Pulmonary artery endothelial cell (primary cell): ENCODE data around the gene ATG5. TPM values are rescaled to one million over a fixed set of nuclear protein-coding genes. Genes with fewer than 3 reads are reported as not detected.

Source experiments
- DNase-seq: peaks from one replicate; pipeline ENCODE4 v3.0.0-alpha.2; 2011; ENCODE audit warnings: low read depth, low spot score
- total RNA-seq: library from RNA; depleted of rRNA; stranded (reverse); fragments of >200 nt; gene quantifications from 2 replicates; pipeline ENCODE4 v1.2.3, GENCODE V29; 2014

The ATG5 gene
- total RNA-seq, 1 donor from 2014 or later: 48.2 TPM

DNA sequence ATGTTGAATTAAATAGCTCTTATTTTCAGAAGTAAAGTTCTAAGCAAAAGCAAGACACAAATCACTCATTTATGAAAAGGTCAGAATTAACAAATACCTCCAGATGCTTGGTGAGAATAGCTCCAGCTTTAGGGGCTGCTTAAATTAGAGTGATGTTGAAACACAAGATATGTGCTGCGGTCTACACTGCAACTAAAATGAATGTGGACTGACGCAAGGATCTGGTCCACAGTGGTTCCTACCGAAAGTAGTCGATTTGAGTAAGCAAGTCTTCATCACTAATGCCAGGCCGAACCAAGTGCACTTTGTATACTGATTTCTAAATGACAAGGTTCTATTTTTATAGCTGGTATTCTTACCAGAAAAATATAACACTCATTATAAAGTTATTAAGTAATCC lies 143.1 kb downstream of the ATG5 start:
- no peak for DNase-seq

DNA sequence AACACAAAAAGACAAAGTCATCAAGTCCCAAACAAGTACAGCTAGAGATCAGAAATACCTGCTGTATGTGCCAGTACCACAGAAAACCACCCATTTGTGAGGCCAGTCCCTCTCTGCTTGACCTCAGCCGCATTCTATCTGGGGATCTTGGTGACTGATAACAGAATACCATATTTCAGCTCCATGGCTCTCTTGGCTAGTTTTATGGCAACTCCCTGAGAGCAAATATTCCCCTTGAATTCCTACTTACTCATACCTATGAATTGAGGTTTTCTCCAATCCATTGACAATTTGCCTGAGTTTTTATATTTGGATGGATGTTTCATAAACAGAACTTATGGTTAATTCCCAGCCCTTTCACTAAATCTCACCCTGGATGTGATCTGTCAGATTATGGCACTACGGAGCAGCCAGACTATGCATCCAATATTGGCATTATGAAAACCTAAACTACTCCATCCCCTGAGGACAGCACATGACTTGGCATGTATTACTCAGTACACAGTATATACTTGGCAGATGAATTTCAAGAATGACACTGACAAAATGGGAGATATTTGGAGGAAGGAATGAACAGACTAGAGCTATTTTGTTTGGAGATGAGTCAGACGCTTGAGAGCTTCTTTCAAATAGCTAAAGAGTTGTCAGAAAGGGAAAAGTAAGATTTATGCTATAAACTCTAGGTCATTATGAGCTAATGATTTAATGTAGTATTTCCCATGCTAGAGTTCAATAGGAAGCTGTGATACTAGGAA lies 143.7 kb downstream of the ATG5 start:
- no peak for DNase-seq

DNA sequence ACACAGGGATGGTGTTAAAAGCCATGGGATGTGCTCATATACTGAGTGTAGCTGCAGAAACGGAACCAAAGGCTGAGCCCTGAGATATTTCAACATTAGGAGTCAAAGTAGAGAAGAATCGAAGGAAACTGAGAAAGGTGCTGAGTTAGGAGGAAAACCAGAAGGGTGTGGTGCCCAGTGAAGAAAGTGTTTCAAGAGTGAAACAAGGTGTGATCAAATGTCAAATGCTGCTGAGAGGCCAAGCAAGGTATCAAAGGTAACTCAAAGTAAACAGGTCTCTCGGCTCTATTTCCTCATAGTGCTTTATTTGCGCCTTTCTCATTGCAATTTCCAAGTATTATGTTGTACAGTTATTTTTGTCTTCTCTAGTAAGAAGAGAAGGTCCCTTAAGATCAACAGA lies 145.4 kb downstream of the ATG5 start:
- no peak for DNase-seq

DNA sequence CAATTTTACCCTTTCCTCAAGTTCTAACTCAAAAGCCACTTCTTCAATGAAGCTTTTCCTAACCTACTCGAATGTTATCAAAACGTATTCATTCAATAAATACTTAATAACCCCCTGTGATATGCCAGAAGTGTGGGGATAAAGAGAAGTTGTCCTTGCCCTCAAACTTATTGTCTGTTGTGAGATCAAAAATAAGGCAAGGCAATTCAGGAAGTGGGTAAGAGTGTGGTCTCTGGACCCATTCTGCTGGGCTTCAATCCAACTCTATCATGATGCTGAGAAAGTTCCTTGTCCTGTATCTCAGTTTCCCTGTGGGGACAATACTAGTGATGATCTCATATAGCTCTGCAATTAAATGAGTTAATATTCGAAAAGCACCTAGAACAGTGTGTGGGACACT lies 146.7 kb downstream of the ATG5 start:
- DNase-seq: no peak

DNA sequence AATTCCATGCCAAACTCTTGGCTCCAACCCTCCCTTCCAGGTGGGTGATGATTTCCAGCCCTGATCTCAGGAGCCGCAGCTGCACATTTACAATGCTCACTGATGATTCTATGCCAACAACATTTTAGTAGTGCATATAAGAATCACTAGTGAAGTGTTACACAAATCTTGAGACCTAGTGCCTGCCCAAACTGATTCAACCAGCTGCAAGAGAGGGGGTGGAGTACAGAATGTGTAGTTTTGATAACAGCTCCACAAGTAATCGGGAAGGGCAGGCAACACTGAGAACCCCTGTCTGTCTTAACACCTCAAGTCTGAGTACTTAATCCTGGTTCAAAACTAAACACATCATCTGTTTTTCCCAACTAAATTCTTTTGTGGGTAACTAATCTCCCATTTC lies 147.8 kb downstream of the ATG5 start:
- DNase-seq: no peak

DNA sequence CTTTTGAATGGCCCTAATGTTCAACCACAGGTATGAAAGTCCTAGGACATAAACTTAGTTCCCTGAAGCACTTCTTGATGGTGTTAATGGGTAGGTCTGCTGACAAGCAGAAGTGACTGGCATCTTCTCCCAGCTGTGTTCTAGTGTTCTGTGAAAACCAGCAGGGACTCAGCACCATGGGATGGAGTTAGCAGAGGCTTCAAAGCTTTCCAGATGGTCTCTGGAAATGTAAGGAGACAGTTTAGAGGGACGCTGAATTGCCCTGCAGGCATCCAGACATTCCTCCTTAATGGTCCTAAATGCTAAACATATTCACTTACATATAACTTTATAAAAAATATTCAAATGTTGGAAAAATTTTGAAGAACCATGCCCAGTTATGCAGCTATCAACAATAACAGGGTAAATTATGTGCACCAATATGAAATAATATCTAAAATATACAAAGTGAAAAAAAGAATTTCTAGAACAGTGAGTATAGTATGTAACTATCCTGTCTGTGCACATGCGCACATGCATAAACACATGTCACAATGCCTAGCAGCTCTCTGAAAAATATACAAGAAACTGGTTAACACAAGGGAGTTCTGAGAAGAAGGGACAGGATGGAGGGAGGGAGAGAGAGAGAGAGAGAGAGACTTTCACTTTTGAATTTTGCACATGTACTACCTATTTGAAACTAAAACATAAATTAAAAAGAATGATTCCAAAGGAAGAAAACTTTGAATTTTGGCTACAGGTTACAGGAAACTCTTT lies 152.3 kb downstream of the ATG5 start:
- no peak for DNase-seq

DNA sequence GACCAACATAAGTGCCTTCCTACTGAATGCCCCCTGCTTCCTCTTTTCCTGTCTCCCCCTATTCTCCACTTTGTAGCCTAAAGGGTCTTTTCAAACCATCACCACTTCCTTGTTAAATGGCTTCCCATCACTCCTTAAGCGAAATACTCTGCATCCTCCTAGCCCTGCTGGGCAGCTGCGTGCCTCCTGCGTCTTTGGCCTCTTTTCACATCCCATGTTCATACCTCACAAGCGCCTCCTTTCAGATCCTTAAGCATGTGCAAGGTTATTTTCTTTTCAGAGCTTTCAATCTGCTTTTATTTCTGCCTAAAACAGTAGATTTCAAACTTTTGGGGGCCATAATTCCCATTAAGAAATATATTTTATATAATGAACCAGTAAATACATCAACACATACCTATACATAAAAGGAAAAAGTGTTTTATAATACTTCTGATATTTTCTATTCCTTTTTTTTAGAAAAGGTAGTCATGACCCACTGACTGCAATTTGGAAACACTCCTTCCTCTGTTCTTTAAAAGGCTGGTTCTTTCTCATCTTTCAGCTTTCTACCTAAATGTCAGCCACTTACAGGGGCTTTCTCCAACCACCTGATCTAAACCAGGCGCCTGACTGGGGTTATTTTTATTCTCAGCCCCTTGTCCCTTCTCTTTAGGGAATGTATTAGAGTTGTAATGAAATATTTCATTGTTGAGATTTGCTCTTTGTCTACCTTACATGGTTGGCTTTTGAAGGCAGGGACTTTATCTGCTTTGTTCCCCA lies 155.3 kb downstream of the ATG5 start:
- no peak for DNase-seq

DNA sequence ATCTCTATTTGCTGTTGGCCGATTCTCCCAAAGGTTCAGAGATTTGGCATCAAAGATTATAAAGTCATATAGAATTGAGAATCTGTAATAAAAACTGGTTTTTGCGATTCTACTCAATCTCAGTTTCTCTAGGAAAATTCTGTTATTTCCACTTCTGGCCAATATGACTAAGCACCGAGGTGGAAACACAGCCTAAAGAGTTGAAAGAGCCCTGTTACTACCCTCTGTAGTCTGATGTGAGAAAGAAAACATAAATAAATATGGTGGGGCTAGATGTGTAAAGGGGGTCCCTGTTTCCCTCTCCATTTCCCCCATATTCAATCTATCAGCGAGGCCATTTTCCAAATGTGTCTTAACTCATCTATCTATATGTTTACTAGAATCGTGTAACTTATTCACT lies 156.0 kb downstream of the ATG5 start:
- no peak for DNase-seq

DNA sequence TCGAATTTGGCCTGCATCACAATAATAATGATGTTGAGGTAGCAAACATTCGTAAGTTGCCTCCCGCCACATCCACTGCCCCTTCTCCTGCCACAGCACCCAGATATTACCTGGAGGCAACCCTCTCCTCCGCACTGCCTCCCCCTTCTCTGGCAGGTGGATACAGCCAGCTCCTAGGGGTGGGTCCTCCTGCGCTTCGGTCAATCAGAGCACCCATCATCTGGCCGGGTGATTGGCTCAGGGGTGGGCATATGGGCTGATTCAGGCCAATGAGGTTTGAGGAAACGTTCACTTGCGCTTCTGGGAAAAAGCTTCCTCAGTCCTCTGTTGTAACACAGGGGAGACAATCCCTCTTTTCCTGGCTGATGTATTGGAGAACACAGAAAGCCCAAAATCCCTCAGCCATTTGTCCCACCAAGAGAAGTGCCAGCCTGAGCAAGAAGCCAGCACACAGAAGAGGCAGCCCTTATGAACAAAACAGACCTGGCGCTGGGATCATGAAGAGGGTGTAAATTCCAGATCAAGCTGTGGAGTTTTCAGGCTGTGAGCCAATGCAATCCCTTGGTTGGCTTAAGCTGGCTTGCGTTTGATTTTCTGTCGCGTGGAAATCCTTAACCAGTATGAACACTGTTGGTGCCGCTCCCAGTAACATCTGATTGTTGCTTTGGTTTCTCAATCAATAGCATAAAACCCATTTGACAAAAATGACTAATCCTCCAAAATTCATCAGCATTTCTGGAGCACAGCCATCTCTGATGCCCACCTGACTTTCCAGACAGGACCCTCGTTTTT lies 157.3 kb downstream of the ATG5 start:
- DNase-seq: no peak

DNA sequence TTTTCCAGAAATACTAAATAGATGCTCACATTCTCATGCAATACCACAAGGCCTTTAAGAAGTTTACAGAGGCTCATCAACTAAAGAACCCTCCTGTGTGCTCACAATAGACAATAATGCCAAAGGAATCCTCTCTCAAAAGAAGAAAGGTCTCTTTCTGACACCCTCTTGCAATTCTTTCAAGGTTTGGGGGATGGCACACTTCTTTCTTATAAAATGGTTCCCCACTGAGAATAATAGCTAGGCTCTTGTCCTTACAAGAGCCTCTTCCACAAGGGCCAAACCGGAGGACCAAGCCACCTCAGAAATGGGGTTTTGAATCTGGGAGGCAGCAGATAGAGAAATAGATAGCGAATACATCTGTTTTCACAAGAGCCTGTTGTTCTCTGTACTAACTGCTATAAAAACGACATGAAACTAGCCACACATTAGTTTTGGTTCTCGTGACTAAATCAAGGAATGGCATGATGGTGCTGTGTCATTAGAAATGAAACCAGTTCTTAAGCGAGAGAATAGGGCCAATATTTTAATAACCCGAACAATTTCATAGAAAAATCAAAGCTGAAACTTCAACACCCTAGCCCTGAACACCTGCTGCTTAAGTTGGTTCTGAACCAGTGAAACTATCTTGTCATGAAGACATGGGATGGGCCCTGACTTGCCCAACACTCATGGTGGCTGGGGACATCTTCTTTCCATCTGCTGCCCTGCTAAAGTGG lies 158.3 kb downstream of the ATG5 start:
- no peak for DNase-seq

DNA sequence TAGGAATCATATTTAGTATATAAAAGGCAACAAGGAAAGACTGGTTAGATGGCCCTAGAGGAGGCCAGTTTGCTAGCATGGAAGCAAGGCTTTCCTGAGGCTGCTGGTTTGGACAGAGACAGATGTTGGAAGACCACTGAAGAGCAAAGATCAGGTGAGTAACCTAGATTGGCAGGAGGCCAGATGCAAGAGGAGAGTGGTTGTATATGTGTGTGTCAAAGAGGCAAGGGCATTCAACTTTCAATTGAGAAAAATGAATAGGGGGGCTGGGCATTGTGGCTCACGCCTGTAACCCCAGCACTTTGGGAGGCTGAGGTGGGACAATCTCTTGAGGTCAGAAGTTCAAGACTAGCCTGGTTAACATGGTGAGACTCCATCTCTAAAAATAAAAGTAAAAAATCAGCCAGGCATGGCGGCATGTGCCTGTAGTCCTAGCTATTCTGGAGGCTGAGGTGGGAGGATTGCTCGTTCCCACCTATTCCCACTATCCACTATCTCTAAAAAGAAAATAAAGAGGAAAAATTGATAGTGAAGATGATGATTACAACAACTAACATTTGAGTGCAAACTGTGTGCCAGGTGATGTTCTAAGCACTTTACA lies 159.6 kb downstream of the ATG5 start:
- no peak for DNase-seq

DNA sequence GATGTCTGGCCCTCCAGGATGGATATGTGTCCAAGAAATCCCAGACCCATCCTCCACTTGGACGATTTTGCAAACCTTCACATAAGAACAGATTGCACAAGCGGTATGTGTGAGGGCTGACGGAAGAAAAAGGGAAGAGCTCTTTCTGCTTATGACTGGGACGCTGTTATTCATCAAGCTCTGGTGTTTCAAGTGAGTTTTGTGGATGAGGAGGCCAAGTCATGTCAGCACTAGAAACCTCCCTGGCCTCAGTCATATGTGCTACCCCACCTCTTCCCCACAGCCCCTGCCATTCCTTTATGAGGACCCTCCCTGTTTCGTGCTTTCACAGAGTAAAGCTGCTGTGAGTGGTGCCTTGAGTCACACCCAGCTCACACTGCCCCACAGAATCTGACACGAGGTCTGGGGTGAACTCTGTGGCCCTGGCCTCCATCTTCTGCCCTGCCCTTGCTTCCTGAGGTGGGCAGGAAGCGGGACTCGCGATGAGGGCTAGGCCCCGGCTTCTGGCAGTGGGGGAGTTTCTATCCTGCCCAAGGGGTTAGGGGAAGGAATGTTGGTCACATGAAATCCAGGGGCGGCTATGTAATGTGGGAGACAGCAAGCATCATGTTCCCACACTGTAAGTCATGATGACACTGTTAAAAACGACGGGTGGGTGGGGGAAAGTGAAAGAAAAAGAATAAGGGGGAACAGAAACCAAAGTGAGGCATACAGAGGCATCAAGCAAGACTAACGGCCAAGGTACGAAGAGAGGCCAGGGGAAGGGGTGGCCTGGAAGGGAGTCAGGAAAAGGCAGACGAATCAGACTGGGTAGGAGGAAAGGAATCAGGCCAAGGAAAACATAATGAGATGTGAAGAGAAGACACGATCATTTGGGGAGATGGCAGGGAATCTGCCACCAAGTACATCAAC lies 161.3 kb downstream of the ATG5 start:
- no peak for DNase-seq

DNA sequence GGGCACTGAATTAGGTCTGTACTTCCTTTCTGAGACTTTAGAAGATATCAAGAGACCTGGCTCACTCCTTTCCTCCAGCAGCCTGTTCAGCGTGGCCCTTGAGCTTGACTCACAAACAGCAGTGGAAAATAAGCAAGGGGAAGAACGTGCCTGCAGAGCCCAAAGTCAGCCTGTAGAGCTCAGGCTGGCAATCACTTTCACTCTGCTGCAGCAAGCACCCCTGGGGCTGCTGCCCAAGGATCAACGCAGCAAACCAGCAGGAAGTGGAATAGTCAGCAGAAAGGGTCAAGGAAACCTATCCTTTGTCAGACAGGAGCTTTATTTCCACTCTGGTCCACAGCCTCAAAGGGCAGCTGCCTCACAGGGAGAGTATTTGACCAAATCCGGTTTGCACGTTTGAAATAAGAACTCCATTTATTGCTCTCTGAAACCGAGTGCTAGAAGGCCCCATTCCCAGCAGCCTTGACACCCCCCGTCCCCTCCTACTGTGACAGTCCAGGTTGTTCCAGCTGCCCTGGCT lies 162.1 kb downstream of the ATG5 start:
- no peak for DNase-seq

DNA sequence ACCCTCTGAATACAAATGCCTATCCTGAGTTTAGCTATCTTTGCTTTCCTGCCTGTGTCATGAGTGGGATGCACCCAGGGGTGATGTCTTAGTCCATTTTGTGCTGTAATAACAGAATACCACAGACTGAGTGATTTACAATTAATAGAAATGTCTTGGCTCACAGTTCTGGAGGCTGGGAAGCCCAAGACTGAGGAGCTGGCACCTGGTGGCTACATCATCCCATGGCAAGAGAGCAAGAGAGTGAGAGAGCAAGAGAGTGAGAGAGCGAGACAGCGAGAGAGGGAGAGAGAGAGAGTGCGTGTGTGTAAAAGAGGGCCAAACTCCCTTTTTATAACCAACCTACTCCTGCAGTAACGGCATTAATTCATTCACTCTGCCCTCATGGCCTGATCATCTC lies 162.6 kb downstream of the ATG5 start:
- DNase-seq: no peak

DNA sequence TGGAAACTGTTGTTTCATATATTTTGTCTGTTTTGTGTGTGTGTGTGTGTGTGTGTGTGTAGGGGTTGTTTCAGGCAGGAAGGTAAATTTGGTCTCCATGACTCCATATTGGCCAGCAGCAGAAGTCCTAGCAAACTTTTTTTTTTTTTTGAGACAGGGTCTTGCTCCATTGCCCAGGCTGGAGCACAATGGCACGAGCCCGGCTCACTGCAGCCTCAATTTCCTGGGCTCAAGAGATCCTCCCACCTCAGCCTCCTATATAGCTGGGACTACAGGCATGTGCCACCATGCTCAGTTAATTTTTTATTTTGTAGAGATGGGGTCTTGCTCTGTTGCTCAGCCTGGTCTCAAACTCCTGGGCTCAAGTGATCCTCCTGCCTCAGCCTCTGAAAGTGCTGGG lies 163.7 kb downstream of the ATG5 start:
- DNase-seq: no peak

DNA sequence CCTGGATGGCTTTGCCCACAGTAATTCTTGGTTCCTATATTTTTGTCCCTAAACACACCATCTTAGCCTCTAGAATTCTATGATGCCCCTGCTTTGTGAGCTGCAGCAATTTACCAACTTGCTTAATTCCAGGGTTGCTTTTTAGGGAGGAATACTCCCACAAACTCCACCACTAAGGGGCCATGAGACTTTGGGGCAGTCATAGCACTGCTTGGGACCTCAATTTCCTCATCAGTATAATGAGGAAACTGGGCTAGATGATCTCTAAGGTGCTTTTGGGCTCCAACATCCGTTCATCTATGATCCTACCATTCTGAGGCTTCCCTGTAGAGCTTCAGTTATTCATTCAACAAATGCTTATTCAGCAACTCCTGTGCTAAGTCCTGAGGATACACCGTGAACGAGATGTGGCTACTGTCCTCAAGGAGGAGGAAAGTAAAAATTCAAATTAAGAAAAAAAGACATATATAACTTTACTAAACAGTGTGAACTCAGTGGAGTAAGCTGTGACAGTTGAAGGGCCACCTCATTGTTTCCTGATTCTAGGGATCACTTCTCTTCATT lies 164.2 kb downstream of the ATG5 start:
- no peak for DNase-seq

DNA sequence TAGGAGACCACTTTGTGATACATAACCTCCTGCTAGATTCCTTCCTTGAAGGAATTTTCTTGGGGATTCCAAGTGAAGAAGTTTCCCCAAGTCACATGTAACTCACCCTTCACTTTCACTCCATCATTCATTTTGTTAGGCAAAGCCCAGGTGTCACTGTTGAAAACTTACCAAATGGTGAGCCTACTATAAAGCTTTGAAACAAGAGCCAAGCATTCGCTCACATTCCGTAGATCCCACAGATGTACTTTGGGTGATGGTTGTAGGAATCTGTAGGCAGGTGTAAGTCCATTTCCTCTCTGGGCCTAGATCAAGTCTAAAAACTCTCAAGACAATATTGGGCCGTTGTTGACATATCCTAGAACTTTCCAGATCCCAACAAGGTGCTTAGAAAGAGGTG lies 165.4 kb downstream of the ATG5 start:
- no peak for DNase-seq

DNA sequence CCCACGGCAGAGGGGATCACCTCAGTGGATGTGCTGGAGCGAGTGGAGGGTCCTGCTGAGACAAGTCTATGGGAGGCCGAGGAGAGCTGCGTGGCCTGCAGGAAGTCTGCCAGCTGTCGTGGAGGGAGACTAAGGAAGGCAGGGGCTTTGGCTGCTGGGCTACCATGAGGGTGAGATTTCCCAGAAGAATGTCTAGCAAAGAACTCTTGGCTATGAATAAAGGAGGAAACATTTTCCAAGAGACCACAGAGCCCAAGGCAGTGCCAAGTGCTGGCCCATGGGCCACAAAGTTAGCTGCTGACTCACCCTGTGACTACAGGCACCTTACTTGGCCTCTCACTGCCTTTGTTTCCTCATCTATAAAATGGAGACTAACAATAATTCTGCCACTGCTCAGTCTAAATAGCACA lies 166.0 kb downstream of the ATG5 start:
- no peak for DNase-seq

DNA sequence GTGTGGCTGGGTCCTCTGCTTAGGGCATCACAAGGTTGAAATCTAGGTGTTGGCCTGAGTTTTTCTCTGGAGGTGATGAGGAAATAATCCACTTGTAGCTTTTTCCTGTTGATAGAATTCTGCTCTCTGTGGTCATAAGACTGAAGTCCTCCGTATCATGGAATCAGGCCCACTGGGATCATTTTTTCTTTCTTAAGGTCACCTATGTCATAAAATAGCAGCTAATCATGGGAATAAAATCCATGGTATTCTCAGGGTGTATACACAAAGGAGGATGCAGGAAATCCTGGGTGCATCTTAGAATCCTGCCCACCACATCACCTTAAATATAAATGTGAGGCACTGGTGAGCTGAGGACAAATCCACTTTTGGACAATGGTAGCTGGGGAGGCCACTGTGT lies 166.7 kb downstream of the ATG5 start:
- DNase-seq: no peak
